ENCODE measurements around the gene MMAB. TPM values are rescaled to one million over a fixed set of nuclear protein-coding genes. Genes with fewer than 3 reads are reported as not detected.

The MMAB gene
- total RNA-seq, 4 donors from 2014 or later = 21.2 to 54.3 (median 25.6) TPM

DNA sequence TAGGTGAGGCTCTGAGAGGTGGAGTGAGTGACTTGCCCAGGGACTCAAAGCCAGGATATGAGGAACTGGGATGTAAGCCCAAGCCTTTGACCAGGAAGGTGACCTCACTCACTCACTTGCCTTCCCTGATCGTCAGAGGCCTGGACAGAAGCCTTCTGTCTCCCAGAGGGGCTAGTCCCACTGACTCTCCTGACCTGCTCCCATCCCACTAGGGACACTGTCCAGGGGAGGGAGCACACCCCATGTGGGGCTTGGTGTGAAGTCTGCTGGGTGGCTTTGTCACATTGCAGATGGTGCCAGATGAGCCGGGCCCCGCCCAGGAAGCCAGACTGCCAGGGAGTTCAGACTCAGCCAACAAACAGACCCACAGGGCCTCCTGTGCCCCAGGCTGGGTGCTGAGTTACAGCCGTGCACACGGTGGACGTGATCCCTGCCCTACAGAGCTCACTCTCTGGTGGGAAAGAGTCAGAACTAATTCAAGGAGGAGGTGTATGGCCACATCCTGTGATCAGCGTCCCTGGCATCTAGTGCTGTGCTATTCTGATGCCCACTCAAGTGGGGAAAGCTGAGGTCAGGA, 28.3 kb downstream of the MMAB start:
- H3K9me3 ChIP-seq = no peaks in the 10 kb centered on the region
- in situ Hi-C loops (cut with MboI; ENCODE audit: low sequenced_read_pairs in 4 of 4) = no loop called here
- H3K36me3 ChIP-seq = no peaks in the 10 kb centered on the region
- no peak overlapping the region for H3K27ac ChIP-seq
- H3K4me1 ChIP-seq = no peaks in the 10 kb centered on the region
- DNase-seq (peak in 1 of 2 donors; percentile 17), ATAC-seq (peak; percentile 38 to 49)
- intact Hi-C loops (cut with DNase I; ENCODE audit: low total_unique reads) = no loop called here
- no peak for TF ChIP-seq POLR2A (IDR thresholded peaks at IDR 0.05)
- TF ChIP-seq, protein P1, sequence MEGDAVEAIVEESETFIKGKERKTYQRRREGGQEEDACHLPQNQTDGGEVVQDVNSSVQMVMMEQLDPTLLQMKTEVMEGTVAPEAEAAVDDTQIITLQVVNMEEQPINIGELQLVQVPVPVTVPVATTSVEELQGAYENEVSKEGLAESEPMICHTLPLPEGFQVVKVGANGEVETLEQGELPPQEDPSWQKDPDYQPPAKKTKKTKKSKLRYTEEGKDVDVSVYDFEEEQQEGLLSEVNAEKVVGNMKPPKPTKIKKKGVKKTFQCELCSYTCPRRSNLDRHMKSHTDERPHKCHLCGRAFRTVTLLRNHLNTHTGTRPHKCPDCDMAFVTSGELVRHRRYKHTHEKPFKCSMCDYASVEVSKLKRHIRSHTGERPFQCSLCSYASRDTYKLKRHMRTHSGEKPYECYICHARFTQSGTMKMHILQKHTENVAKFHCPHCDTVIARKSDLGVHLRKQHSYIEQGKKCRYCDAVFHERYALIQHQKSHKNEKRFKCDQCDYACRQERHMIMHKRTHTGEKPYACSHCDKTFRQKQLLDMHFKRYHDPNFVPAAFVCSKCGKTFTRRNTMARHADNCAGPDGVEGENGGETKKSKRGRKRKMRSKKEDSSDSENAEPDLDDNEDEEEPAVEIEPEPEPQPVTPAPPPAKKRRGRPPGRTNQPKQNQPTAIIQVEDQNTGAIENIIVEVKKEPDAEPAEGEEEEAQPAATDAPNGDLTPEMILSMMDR (IDR thresholded peaks at IDR 0.05 in 4 of 5, conservative IDR thresholded peaks at IDR 0.05 in 1 of 5) = no peak
- H3K27me3 ChIP-seq = peaks cover 18 to 25% (median 24%) of the 10 kb centered on the region in 3 donors
- no peak overlapping the region for H3K4me3 ChIP-seq

DNA sequence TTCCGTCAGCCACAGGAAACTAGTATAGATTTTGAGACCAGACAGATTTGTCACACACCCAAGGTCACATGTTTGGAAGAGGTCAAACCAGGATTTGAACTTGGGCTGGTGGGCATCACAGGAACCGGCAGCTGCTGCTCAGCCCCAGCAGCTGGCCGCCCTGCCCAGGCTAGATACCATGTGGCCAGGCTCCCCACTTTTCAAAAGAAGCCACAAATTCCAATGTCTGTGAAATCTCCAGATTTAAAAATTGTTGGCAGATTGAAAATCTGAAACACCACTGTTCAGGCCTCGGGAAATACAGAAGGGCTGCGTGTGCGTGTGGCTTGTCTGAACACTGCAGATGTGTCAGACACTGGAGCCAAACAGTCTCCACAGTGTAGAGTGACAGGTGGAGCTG, 30.4 kb downstream of the MMAB start:
- TF ChIP-seq POLR2A (IDR thresholded peaks at IDR 0.05) = no peak
- TF ChIP-seq, protein P1 (IDR thresholded peaks at IDR 0.05 in 4 of 5, conservative IDR thresholded peaks at IDR 0.05 in 1 of 5) = no peak
- in situ Hi-C loops (cut with MboI; ENCODE audit: low sequenced_read_pairs in 4 of 4) = no loop called here

DNA sequence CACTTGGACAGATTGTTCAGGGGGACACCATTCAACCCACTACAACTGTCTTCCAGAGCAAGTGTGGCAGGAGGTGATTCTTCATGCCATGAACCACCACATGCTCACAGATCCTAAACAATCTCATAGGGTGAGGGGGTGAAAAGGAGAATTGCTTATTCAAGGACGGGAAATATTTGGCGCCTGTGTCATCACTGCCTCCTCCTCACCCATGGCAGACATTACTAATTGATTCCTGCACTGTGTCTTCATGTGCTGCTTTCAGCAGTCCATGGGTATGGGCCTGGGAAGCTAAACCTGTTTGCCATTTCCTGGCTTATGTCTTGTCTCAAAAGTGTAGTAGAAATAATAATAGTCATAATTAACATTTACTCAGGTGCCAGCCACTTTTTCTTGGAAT, 31.3 kb downstream of the MMAB start:
- no peak for TF ChIP-seq POLR2A (IDR thresholded peaks at IDR 0.05)
- TF ChIP-seq, protein P1 (IDR thresholded peaks at IDR 0.05 in 4 of 5, conservative IDR thresholded peaks at IDR 0.05 in 1 of 5) = no peak
- Histone ChIP-seq H3K4me1 (no peaks in the 10 kb centered on the region), H3K36me3 (no peaks in the 10 kb centered on the region), H3K9me3 (no peaks in the 10 kb centered on the region), H3K4me3 (no peak overlapping the region), H3K27ac (no peak overlapping the region), H3K27me3 (no peaks in the 10 kb centered on the region)
- DNase-seq = no peak
- no peak for ATAC-seq
- intact Hi-C loops (cut with DNase I; ENCODE audit: low total_unique reads) (no loop called here), in situ Hi-C loops (cut with MboI; ENCODE audit: low sequenced_read_pairs in 4 of 4) (no loop called here)

More for the DNA sequence above, 30.4 kb downstream of the MMAB start:
- H3K27me3 ChIP-seq = peaks cover 0 to 5% (median 3%) of the 10 kb centered on the region in 3 donors
- ATAC-seq (no peak), DNase-seq (no peak)
- no peaks in the 10 kb centered on the region for H3K9me3 ChIP-seq
- no peak overlapping the region for H3K4me3 ChIP-seq
- intact Hi-C loops (cut with DNase I; ENCODE audit: low total_unique reads) = no loop called here
- H3K36me3 ChIP-seq = no peaks in the 10 kb centered on the region
- H3K27ac ChIP-seq = no peak overlapping the region
- H3K4me1 ChIP-seq = no peaks in the 10 kb centered on the region

DNA sequence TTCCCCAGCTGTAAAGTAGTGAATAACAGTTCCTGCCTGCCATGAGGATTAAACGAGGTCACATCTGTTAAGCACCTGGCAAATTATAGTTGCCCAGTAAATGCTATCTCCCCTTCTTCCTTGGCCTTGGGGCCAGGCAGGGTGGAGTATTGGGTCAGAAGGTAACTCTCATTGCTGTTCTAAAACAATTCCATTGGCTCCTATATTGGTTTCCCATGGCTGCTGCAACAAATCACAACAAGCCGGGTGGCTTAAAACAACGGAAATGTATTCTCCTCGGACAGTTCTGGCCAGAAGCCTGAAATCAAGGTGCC, 31.9 kb downstream of the MMAB start:
- DNase-seq = no peak
- Histone ChIP-seq H3K27ac (no peak overlapping the region), H3K4me3 (no peak overlapping the region), H3K36me3 (no peaks in the 10 kb centered on the region), H3K4me1 (no peaks in the 10 kb centered on the region), H3K9me3 (no peaks in the 10 kb centered on the region), H3K27me3 (no peaks in the 10 kb centered on the region)
- intact Hi-C loops (cut with DNase I; ENCODE audit: low total_unique reads) = no loop called here
- no peak for ATAC-seq
- TF ChIP-seq, protein P1 (IDR thresholded peaks at IDR 0.05 in 4 of 5, conservative IDR thresholded peaks at IDR 0.05 in 1 of 5) = no peak
- in situ Hi-C loops (cut with MboI; ENCODE audit: low sequenced_read_pairs in 4 of 4) = no loop called here
